Astrocyte (in vitro differentiated cells and primary cell): Measurements from ENCODE around the gene BCAT1. TPM values are rescaled to one million over a fixed set of nuclear protein-coding genes. Genes with fewer than 3 reads are reported as not detected.

ENCODE experiments used
- DNase-seq: peaks from one replicate; pipeline ENCODE4 v3.0.0-alpha.2; 2010; ENCODE audit warnings: low read depth
- FAIRE-seq: peaks from 2 replicates; lab custom pipeline; 2011; peaks lifted over from hg19 to GRCh38; lab: Jason Lieb, UNC
- H2AFZ ChIP-seq: 2 replicates; pipeline ENCODE4 v1.6.0; 2012; ENCODE audit warnings: low read depth, low read length, inconsistent platforms
- H3K27ac ChIP-seq: 2 replicates; pipeline ENCODE4 v1.5.1; 2011; ENCODE audit warnings: low read depth, low read length, inconsistent platforms
- H3K27me3 ChIP-seq: 2 replicates; pipeline ENCODE4 v1.6.0; 2011; ENCODE audit warnings: low read length, inconsistent platforms; ENCODE audit not compliant: insufficient read depth
- H3K36me3 ChIP-seq: 2 replicates; pipeline ENCODE4 v1.5.1; 2011; ENCODE audit warnings: low read length, inconsistent platforms; ENCODE audit not compliant: insufficient read depth
- H3K4me1 ChIP-seq: 2 replicates; pipeline ENCODE4 v1.5.1; 2011; ENCODE audit warnings: low read length, inconsistent platforms; ENCODE audit not compliant: insufficient read depth
- H3K4me2 ChIP-seq: 2 replicates; pipeline ENCODE4 v1.6.0; 2012; ENCODE audit warnings: low read length, inconsistent platforms
- H3K4me3 ChIP-seq: 2 replicates; pipeline ENCODE4 v1.5.1; 2011; ENCODE audit warnings: low read depth, mild to moderate bottlenecking, low read length, inconsistent platforms; ENCODE audit not compliant: insufficient read depth
- H3K79me2 ChIP-seq: 2 replicates; pipeline ENCODE4 v1.6.0; 2012; ENCODE audit warnings: mild to moderate bottlenecking, low read length, inconsistent platforms; ENCODE audit not compliant: insufficient read depth
- H3K9ac ChIP-seq: 2 replicates; pipeline ENCODE4 v1.6.0; 2012; ENCODE audit warnings: mild to moderate bottlenecking, low read length, inconsistent platforms
- H3K9me3 ChIP-seq: 2 replicates; pipeline ENCODE4 v1.5.1; 2012; ENCODE audit warnings: low read depth, mild to moderate bottlenecking, low read length, inconsistent platforms; ENCODE audit not compliant: insufficient read depth
- H4K20me1 ChIP-seq: 2 replicates; pipeline ENCODE4 v1.6.0; 2012; ENCODE audit warnings: low read length, inconsistent platforms; ENCODE audit not compliant: insufficient read depth
- H3K27ac Mint-ChIP-seq: one replicate; pipeline ENCODE4 v1.8.0; 2021; ENCODE audit warnings: mild to moderate bottlenecking, mixed read lengths; ENCODE audit not compliant: unreplicated experiment
- H3K27me3 Mint-ChIP-seq: one replicate; pipeline ENCODE4 v1.8.0; 2021; ENCODE audit warnings: low read depth, mixed read lengths; ENCODE audit not compliant: unreplicated experiment
- H3K36me3 Mint-ChIP-seq: one replicate; pipeline ENCODE4 v1.8.0; 2021; ENCODE audit warnings: low read depth, mixed read lengths; ENCODE audit not compliant: unreplicated experiment
- H3K4me1 Mint-ChIP-seq: one replicate; pipeline ENCODE4 v1.8.0; 2021; ENCODE audit warnings: low read depth, mixed read lengths; ENCODE audit not compliant: unreplicated experiment
- H3K4me3 Mint-ChIP-seq: one replicate; pipeline ENCODE4 v1.8.0; 2021; ENCODE audit warnings: mild to moderate bottlenecking, moderate library complexity, mixed read lengths; ENCODE audit not compliant: unreplicated experiment
- H3K9me3 Mint-ChIP-seq: one replicate; pipeline ENCODE4 v1.8.0; 2021; ENCODE audit warnings: mild to moderate bottlenecking, mixed read lengths; ENCODE audit not compliant: unreplicated experiment
- CTCF ChIP-seq: IDR thresholded peaks from 2 replicates; pipeline ENCODE4 v1.5.1; 2011; ENCODE audit warnings: low read depth, mild to moderate bottlenecking, inconsistent platforms, low read length, moderate library complexity; ENCODE audit not compliant: insufficient read depth
- EZH2 ChIP-seq: IDR thresholded peaks from 2 replicates; pipeline ENCODE4 v1.6.1; 2012; ENCODE audit warnings: mild to moderate bottlenecking, low read length, inconsistent platforms; ENCODE audit not compliant: insufficient read depth
- total RNA-seq: library from RNA; stranded (reverse); gene quantifications from 2 replicates; pipeline ENCODE4 v1.2.1, GENCODE V29; 2021

Gene BCAT1
- total RNA-seq, 1 donor from 2014 or later: 476 TPM

- DNase-seq (peak; percentile 52), FAIRE-seq (peak; percentile 45)
- Histone ChIP-seq H3K27me3 (no peaks in the 10 kb centered on the region), H3K9ac (peak overlapping the region; percentile 63), H3K4me1 (peaks cover 25% of the 10 kb centered on the region), H3K9me3 (no peaks in the 10 kb centered on the region), H2AFZ (no peak overlapping the region), H3K4me2 (peak overlapping the region; percentile 16), H3K79me2 (peaks cover 8% of the 10 kb centered on the region), H3K36me3 (no peaks in the 10 kb centered on the region), H4K20me1 (peaks cover 15% of the 10 kb centered on the region), H3K27ac (peak overlapping the region; percentile 61), H3K4me3 (no peak overlapping the region)
- TF ChIP-seq EZH2: no peak
- no peak for TF ChIP-seq CTCF
- Mint-ChIP-seq H3K27ac (peak overlapping the region; percentile 91), H3K27me3 (no peaks in the 10 kb centered on the region), H3K9me3 (no peaks in the 10 kb centered on the region), H3K4me3 (peak overlapping the region; percentile 47), H3K36me3 (peaks cover 25% of the 10 kb centered on the region), H3K4me1 (peaks cover 53% of the 10 kb centered on the region)
Observed at GRCh38 chr12:24854908-24855307, 94.0 kb downstream of the BCAT1 start.

GRCh38 chr12:24854017-24854416, 94.9 kb downstream of the BCAT1 start:
- H3K9me3 ChIP-seq: no peaks in the 10 kb centered on the region
- H3K79me2 ChIP-seq: peaks cover 8% of the 10 kb centered on the region
- H2AFZ ChIP-seq: no peak overlapping the region
- H3K9ac ChIP-seq: peak overlapping the region; percentile 63
- DNase-seq (no peak), FAIRE-seq (no peak)
- H3K4me1 ChIP-seq: peaks cover 25% of the 10 kb centered on the region
- H3K4me3 Mint-ChIP-seq: no peak overlapping the region
- peak overlapping the region; percentile 61 for H3K27ac ChIP-seq
- no peaks in the 10 kb centered on the region for H3K9me3 Mint-ChIP-seq
- peaks cover 45% of the 10 kb centered on the region for H3K4me1 Mint-ChIP-seq
- no peak overlapping the region for H3K4me3 ChIP-seq
- H3K36me3 Mint-ChIP-seq: peaks cover 26% of the 10 kb centered on the region
- peaks cover 5% of the 10 kb centered on the region for H3K36me3 ChIP-seq
- no peaks in the 10 kb centered on the region for H3K27me3 ChIP-seq
- H3K27ac Mint-ChIP-seq: peak overlapping the region; percentile 91
- TF ChIP-seq CTCF (no peak), EZH2 (no peak)
- H3K4me2 ChIP-seq: peak overlapping the region; percentile 34
- no peaks in the 10 kb centered on the region for H3K27me3 Mint-ChIP-seq
- H4K20me1 ChIP-seq: peaks cover 22% of the 10 kb centered on the region

GRCh38 chr12:24853588-24853987, 95.3 kb downstream of the BCAT1 start:
- Histone ChIP-seq H4K20me1 (peaks cover 26% of the 10 kb centered on the region), H3K4me3 (no peak overlapping the region), H3K27me3 (no peaks in the 10 kb centered on the region), H2AFZ (no peak overlapping the region), H3K9me3 (no peaks in the 10 kb centered on the region), H3K36me3 (peaks cover 5% of the 10 kb centered on the region), H3K9ac (peak overlapping the region; percentile 63), H3K79me2 (peaks cover 8% of the 10 kb centered on the region), H3K4me1 (peaks cover 25% of the 10 kb centered on the region), H3K27ac (peak overlapping the region; percentile 61), H3K4me2 (peak overlapping the region; percentile 34)
- Mint-ChIP-seq H3K27ac (peak overlapping the region; percentile 91), H3K4me1 (peaks cover 43% of the 10 kb centered on the region), H3K27me3 (no peaks in the 10 kb centered on the region), H3K4me3 (no peak overlapping the region), H3K36me3 (peaks cover 30% of the 10 kb centered on the region), H3K9me3 (no peaks in the 10 kb centered on the region)
- FAIRE-seq (peak; percentile 56), DNase-seq (peak; percentile 85)
- TF ChIP-seq EZH2: no peak
- TF ChIP-seq CTCF: no peak
